IMR-90 (cell line): ENCODE data around the gene NOL9. TPM values are rescaled to one million over a fixed set of nuclear protein-coding genes. Genes with fewer than 3 reads are reported as not detected.

ENCODE experiments used
- ATAC-seq: fragments of 200-7000 bp; cut with Tn5 transposase; 2 replicates; pipeline ENCODE4 v1.9.1; 2020; ENCODE audit warnings: low read depth, mild to moderate bottlenecking, moderate library complexity
- BruUV-seq: library from RNA; stranded (reverse); fragments of 400-500 nt; replicated peaks from 2 replicates; lab custom pipeline; 2021; lab: Mats Ljungman, UMichigan
- CTCF ChIA-PET: fragments of 300-600 bp; formaldehyde crosslinking; extraction: SDS; loops from one replicate; lab custom pipeline; 2021; ENCODE audit warnings: antibody characterized with exemption; lab: Yijun Ruan, JAX
- POLR2A ChIA-PET: fragments of 300-600 bp; sonication (Branson Sonifier 250); formaldehyde crosslinking; loops from one replicate; lab custom pipeline; 2022; ENCODE audit warnings: antibody characterized with exemption; ENCODE audit not compliant: unreplicated experiment; lab: Charles Lee
- DNase-seq: peaks from one replicate; pipeline ENCODE4 v3.0.0; 2013
- H2AFZ ChIP-seq: replicated peaks from 2 replicates; pipeline ENCODE3; 2013; ENCODE audit warnings: low read length, mild to moderate bottlenecking; ENCODE audit not compliant: poor library complexity
- H2AK5ac ChIP-seq: 2 replicates; pipeline ENCODE4 v1.6.1; 2013; ENCODE audit warnings: low read depth, low read length, inconsistent platforms
- H2AK9ac ChIP-seq: replicated peaks from 2 replicates; pipeline ENCODE3; 2013; ENCODE audit warnings: mild to moderate bottlenecking, low read depth, low read length, moderate library complexity; ENCODE audit not compliant: poor library complexity
- H2BK120ac ChIP-seq: 2 replicates; pipeline ENCODE4 v1.6.1; 2013; ENCODE audit warnings: low read depth, low read length, inconsistent platforms
- H2BK15ac ChIP-seq: 3 replicates; pipeline ENCODE4 v1.6.1; 2013; ENCODE audit warnings: low read depth, low read length, inconsistent platforms
- H2BK20ac ChIP-seq: 2 replicates; pipeline ENCODE4 v1.6.1; 2013; ENCODE audit warnings: low read depth, mild to moderate bottlenecking, inconsistent platforms, low read length, moderate library complexity
- H2BK5ac ChIP-seq: 2 replicates; pipeline ENCODE4 v1.6.1; 2013; ENCODE audit warnings: mild to moderate bottlenecking, low read depth, low read length, inconsistent platforms; ENCODE audit not compliant: poor library complexity, severe bottlenecking
- H3K14ac ChIP-seq: replicated peaks from 2 replicates; pipeline ENCODE4 v1.6.1; 2013; ENCODE audit warnings: low read depth, low read length, inconsistent platforms
- H3K18ac ChIP-seq: 2 replicates; pipeline ENCODE4 v1.6.1; 2013; ENCODE audit warnings: low read depth, low read length, control low read depth
- H3K23ac ChIP-seq: 2 replicates; pipeline ENCODE4 v1.6.1; 2013; ENCODE audit warnings: low read depth, low read length, inconsistent platforms
- H3K27ac ChIP-seq: 2 replicates; pipeline ENCODE4 v1.5.1; 2013; ENCODE audit warnings: mild to moderate bottlenecking, control low read depth, low read length; ENCODE audit not compliant: insufficient read depth
- H3K27me3 ChIP-seq: 2 replicates; pipeline ENCODE4 v1.6.1; 2013; ENCODE audit warnings: low read length; ENCODE audit not compliant: control insufficient read depth, insufficient read depth
- H3K36me3 ChIP-seq: 2 replicates; pipeline ENCODE4 v1.6.1; 2013; ENCODE audit warnings: low read length, mixed read lengths; ENCODE audit not compliant: control insufficient read depth, insufficient read depth
- H3K4ac ChIP-seq: 2 replicates; pipeline ENCODE4 v1.6.1; 2013; ENCODE audit warnings: low read depth, low read length, inconsistent platforms
- H3K4me1 ChIP-seq: 2 replicates; pipeline ENCODE4 v1.6.1; 2013; ENCODE audit warnings: low read length, mixed read lengths; ENCODE audit not compliant: control insufficient read depth, insufficient read depth
- H3K4me2 ChIP-seq: 2 replicates; pipeline ENCODE4 v1.6.1; 2013; ENCODE audit warnings: low read depth, mild to moderate bottlenecking, control low read depth, low read length, moderate library complexity
- H3K4me3 ChIP-seq: 2 replicates; pipeline ENCODE4 v1.5.1; 2013; ENCODE audit warnings: low read depth, mild to moderate bottlenecking, control low read depth, low read length, moderate library complexity; ENCODE audit not compliant: insufficient read depth
- H3K56ac ChIP-seq: 2 replicates; pipeline ENCODE4 v1.6.1; 2013; ENCODE audit warnings: low read length, inconsistent platforms; ENCODE audit not compliant: insufficient read depth; ENCODE audit errors: extremely low read depth
- H3K79me1 ChIP-seq, 2 experiments: 2 replicates each; pipeline ENCODE4 v1.6.1; 2013; ENCODE audit warnings: low read length in 2 of 2, inconsistent platforms in 1 of 2, low read depth in 1 of 2
- H3K9ac ChIP-seq: 2 replicates; pipeline ENCODE4 v1.6.1; 2013; ENCODE audit warnings: low read depth, low read length, control low read depth
- H3K9me1 ChIP-seq: 2 replicates; pipeline ENCODE4 v1.6.1; 2013; ENCODE audit warnings: low read length, inconsistent platforms; ENCODE audit not compliant: insufficient read depth
- H3K9me3 ChIP-seq: 2 replicates; pipeline ENCODE4 v1.6.1; 2013; ENCODE audit warnings: low read length; ENCODE audit not compliant: control insufficient read depth, insufficient read depth
- H4K20me1 ChIP-seq: 2 replicates; pipeline ENCODE4 v1.6.1; 2013; ENCODE audit warnings: low read length, inconsistent platforms; ENCODE audit not compliant: insufficient read depth
- H4K5ac ChIP-seq: 2 replicates; pipeline ENCODE4 v1.6.1; 2013; ENCODE audit warnings: mild to moderate bottlenecking, low read depth, low read length, control low read depth
- H4K8ac ChIP-seq, 2 experiments: 2 replicates each; pipeline ENCODE4 v1.6.1; 2013; ENCODE audit warnings: low read depth in 2 of 2, low read length in 2 of 2, control low read depth in 1 of 2, inconsistent platforms in 1 of 2
- H4K91ac ChIP-seq: 2 replicates; pipeline ENCODE4 v1.6.1; 2013; ENCODE audit warnings: low read depth, low read length, inconsistent platforms; ENCODE audit not compliant: insufficient read depth
- BHLHE40 ChIP-seq: fragments of 150-350 bp; IDR thresholded peaks from 2 replicates; pipeline ENCODE4 v1.6.1; 2016; ENCODE audit warnings: mild to moderate bottlenecking, low read depth, low read length
- CEBPB ChIP-seq: IDR thresholded peaks from 2 replicates; pipeline ENCODE4 v1.6.1; 2012; ENCODE audit warnings: low read depth, low read length, improper control_type of control experiment
- CHD1 ChIP-seq: IDR thresholded peaks from 2 replicates; pipeline ENCODE4 v1.6.1; 2012; ENCODE audit warnings: low read depth, low read length, improper control_type of control experiment
- FOS ChIP-seq: fragments of 150-350 bp; IDR thresholded peaks from 2 replicates; pipeline ENCODE4 v1.6.1; 2016; ENCODE audit warnings: low read depth, low read length
- MAFK ChIP-seq: IDR thresholded peaks from 2 replicates; pipeline ENCODE4 v1.6.1; 2012; ENCODE audit warnings: low read depth, low read length, improper control_type of control experiment
- MAZ ChIP-seq: IDR thresholded peaks from 2 replicates; pipeline ENCODE4 v1.6.1; 2012; ENCODE audit warnings: low read depth, mild to moderate bottlenecking, low read length, improper control_type of control experiment, moderate library complexity, borderline replicate concordance
- MXI1 ChIP-seq: IDR thresholded peaks from 2 replicates; pipeline ENCODE4 v1.6.1; 2012; ENCODE audit warnings: low read depth, mild to moderate bottlenecking, low read length, moderate library complexity, borderline replicate concordance
- NFE2L2 ChIP-seq: fragments of 150-350 bp; IDR thresholded peaks from 2 replicates; pipeline ENCODE4 v1.6.1; 2016; ENCODE audit warnings: low read depth, mild to moderate bottlenecking, low read length
- POLR2A ChIP-seq: IDR thresholded peaks from 2 replicates; pipeline ENCODE4 v1.6.1; 2012; ENCODE audit warnings: mild to moderate bottlenecking, low read depth, low read length
- RAD21 ChIP-seq: IDR thresholded peaks from 2 replicates; pipeline ENCODE4 v1.6.1; 2012; ENCODE audit warnings: low read length, improper control_type of control experiment
- RCOR1 ChIP-seq: IDR thresholded peaks from 2 replicates; pipeline ENCODE4 v1.6.1; 2012; ENCODE audit warnings: mild to moderate bottlenecking, low read length, improper control_type of control experiment; ENCODE audit not compliant: insufficient replicate concordance
- RFX5 ChIP-seq: IDR thresholded peaks from 2 replicates; pipeline ENCODE4 v1.8.0; 2012; ENCODE audit warnings: low read depth, mild to moderate bottlenecking, low read length, moderate library complexity
- SMC3 ChIP-seq: fragments of 150-350 bp; IDR thresholded peaks from 2 replicates; pipeline ENCODE4 v1.6.1; 2016; ENCODE audit warnings: low read depth, mild to moderate bottlenecking, antibody characterized with exemption, low read length, moderate library complexity
- WGBS, 2 experiments: methylation state at CpG; one replicate each; pipeline versions ENCODE4 v1.1.5 to v1.1.7; 2013; ENCODE audit warnings: missing lambda C conversion rate in 2 of 2; ENCODE audit not compliant: insufficient read length in 1 of 2; ENCODE audit errors: extremely low coverage in 2 of 2; 5-methylcytosine and 5-hydroxymethylcytosine counted together
- dilution Hi-C: fragments of 300-500 bp; cut with HindIII; formaldehyde crosslinking; loops from one replicate; pipeline ENCODE4 v1.14.3; 2018; ENCODE audit warnings: low sequenced_read_pairs; ENCODE audit not compliant: unreplicated experiment
- in situ Hi-C: fragments of 300-500 bp; cut with MboI; formaldehyde crosslinking; loops from 3 replicates; pipeline ENCODE4 v1.14.3; 2019; ENCODE audit warnings: low sequenced_read_pairs, inconsistent platforms, mixed read lengths
- intact Hi-C: fragments of 100-400 bp; cut with micrococcal nuclease; formaldehyde crosslinking; loops from 2 replicates; pipeline ENCODE4 v1.10.0; 2022
- polyA plus RNA-seq, 3 experiments: library from polyadenylated mRNA; depleted of rRNA; stranded (reverse); fragments of >200 nt; gene quantifications; 2 replicates each; pipeline ENCODE4 v1.2.3, GENCODE V29; 2012; ENCODE audit warnings: low replicate concordance in 1 of 3
- total RNA-seq: library from RNA; depleted of rRNA; stranded (reverse); fragments of >200 nt; gene quantifications from 2 replicates; pipeline ENCODE4 v1.2.3, GENCODE V29; 2012
- TF ChIP-seq, protein P1 (sequence below): fragments of 150-350 bp; IDR thresholded peaks from 2 replicates; pipeline ENCODE4 v1.6.1; 2016; ENCODE audit warnings: low read depth, mild to moderate bottlenecking, low read length, moderate library complexity, borderline replicate concordance
- TF ChIP-seq, protein P2 (sequence below): fragments of 150-350 bp; IDR thresholded peaks from 2 replicates; pipeline ENCODE4 v1.6.1; 2017; ENCODE audit warnings: mild to moderate bottlenecking, antibody characterized with exemption, low read length, low read depth
- TF ChIP-seq, protein P3 (sequence below): conservative IDR thresholded peaks from 2 replicates; pipeline ENCODE4 v1.5.1; 2012; ENCODE audit warnings: mild to moderate bottlenecking, low read depth, low read length, improper control_type of control experiment

The NOL9 gene
- total and polyA plus RNA-seq, 2 of the 4 experiments (the other 2 are of a cell fraction) = 13.0 to 19.2 TPM

DNA sequence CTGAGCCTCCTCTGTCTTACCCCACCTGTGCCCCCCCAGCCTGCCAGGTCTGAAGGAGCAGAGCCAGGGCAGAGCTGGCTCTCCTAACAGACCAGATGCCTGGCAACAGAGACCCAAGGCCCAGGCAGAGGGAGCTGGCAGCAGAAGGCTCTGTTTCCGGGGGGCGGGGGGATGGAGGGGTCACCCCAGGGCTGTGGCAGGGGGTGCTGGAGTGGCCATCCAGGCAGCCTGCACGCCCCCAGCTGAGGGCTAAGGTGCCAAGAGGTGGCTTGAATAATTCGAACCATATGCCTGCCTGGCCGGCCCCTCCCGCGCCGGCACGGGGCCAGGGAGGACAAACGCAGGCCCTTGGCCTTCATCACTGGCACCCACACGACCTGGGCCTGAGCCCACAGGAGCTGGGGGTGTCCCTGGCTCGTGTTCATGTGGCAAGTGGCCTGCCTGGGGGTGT lies 46.8 kb downstream of the NOL9 start:
- Histone ChIP-seq H3K27ac (no peak overlapping the region), H4K8ac (no peak overlapping the region), H3K79me1 (no peaks in the 10 kb centered on the region), H3K9me1 (no peaks in the 10 kb centered on the region), H2BK120ac (no peak overlapping the region), H3K4me1 (no peaks in the 10 kb centered on the region), H2AK5ac (no peak overlapping the region), H3K4me2 (no peak overlapping the region), H2BK5ac (no peak overlapping the region), H2BK15ac (no peak overlapping the region), H4K20me1 (no peaks in the 10 kb centered on the region), H3K4ac (no peak overlapping the region), H4K91ac (no peak overlapping the region), H3K23ac (no peak overlapping the region), H3K9ac (no peak overlapping the region), H3K14ac (no peak overlapping the region), H3K18ac (no peak overlapping the region), H3K56ac (no peak overlapping the region), H2AK9ac (no peak overlapping the region), H3K9me3 (no peaks in the 10 kb centered on the region), H3K27me3 (peaks cover 4% of the 10 kb centered on the region; the same call in 1 of the 2 replicates), H2BK20ac (no peak overlapping the region), H3K36me3 (no peaks in the 10 kb centered on the region), H2AFZ (no peak overlapping the region), H4K5ac (no peak overlapping the region), H3K4me3 (no peak overlapping the region)
- ATAC-seq = no peak
- in situ Hi-C loops = no loop called here
- intact Hi-C loops = no loop called here
- WGBS, 2 experiments = 80% methylated on average over 8 of the region's 12 CpGs; no CpG with 5 or more reads in 1 of the 2 experiments
- BruUV-seq = no TSS peak
- DNase-seq = no peak
- ChIA-PET CTCF (interaction anchor here (0.6 kb wide), 1 partner anchor 756 kb away, joined by 3 read pairs; no protein-coding TSS in a partner anchor), POLR2A (no interaction called here)
- TF ChIP-seq, protein P1, sequence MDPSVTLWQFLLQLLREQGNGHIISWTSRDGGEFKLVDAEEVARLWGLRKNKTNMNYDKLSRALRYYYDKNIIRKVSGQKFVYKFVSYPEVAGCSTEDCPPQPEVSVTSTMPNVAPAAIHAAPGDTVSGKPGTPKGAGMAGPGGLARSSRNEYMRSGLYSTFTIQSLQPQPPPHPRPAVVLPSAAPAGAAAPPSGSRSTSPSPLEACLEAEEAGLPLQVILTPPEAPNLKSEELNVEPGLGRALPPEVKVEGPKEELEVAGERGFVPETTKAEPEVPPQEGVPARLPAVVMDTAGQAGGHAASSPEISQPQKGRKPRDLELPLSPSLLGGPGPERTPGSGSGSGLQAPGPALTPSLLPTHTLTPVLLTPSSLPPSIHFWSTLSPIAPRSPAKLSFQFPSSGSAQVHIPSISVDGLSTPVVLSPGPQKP = no peak
- no peak for TF ChIP-seq CEBPB
- TF ChIP-seq MAZ = no peak
- TF ChIP-seq FOS = no peak
- TF ChIP-seq RFX5 = no peak
- TF ChIP-seq CHD1 = no peak
- no peak for TF ChIP-seq POLR2A
- TF ChIP-seq BHLHE40 = no peak
- TF ChIP-seq SMC3 = no peak
- no peak for TF ChIP-seq RCOR1
- no peak for TF ChIP-seq RAD21
- TF ChIP-seq NFE2L2 = no peak
- TF ChIP-seq, protein P2, sequence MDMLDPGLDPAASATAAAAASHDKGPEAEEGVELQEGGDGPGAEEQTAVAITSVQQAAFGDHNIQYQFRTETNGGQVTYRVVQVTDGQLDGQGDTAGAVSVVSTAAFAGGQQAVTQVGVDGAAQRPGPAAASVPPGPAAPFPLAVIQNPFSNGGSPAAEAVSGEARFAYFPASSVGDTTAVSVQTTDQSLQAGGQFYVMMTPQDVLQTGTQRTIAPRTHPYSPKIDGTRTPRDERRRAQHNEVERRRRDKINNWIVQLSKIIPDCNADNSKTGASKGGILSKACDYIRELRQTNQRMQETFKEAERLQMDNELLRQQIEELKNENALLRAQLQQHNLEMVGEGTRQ = no peak
- TF ChIP-seq MAFK = no peak
- TF ChIP-seq MXI1 = no peak
- TF ChIP-seq, protein P3, sequence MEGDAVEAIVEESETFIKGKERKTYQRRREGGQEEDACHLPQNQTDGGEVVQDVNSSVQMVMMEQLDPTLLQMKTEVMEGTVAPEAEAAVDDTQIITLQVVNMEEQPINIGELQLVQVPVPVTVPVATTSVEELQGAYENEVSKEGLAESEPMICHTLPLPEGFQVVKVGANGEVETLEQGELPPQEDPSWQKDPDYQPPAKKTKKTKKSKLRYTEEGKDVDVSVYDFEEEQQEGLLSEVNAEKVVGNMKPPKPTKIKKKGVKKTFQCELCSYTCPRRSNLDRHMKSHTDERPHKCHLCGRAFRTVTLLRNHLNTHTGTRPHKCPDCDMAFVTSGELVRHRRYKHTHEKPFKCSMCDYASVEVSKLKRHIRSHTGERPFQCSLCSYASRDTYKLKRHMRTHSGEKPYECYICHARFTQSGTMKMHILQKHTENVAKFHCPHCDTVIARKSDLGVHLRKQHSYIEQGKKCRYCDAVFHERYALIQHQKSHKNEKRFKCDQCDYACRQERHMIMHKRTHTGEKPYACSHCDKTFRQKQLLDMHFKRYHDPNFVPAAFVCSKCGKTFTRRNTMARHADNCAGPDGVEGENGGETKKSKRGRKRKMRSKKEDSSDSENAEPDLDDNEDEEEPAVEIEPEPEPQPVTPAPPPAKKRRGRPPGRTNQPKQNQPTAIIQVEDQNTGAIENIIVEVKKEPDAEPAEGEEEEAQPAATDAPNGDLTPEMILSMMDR = no peak
- dilution Hi-C loops = no loop called here
